GM18873 (cell line): Measurements from ENCODE around the gene COIL.
"Not testable (repeated sequence)": the region's sequence is repeated elsewhere in the genome, so short reads cannot be mapped to it uniquely, and the experiment has no call there.

ENCODE experiments used
- ATAC-seq: cut with Tn5 transposase; IDR thresholded peaks from one replicate; pipeline ENCODE4 v1.9.1; 2021; ENCODE audit warnings: mild to moderate bottlenecking, moderate library complexity, moderate number of reproducible peaks; ENCODE audit not compliant: unreplicated experiment, low FRiP score

COIL gene

GRCh38 chr17:56978441-56979090, 17.7 kb upstream of the COIL start:
- ATAC-seq = no peak

GRCh38 chr17:56977673-56978395, 17.0 kb upstream of the COIL start, which contains the start of gene SCPEP1:
TSS of gene SCPEP1 (plus strand) at chr17:56978131. CDS start at chr17:56978160, 29 bp downstream.
- ATAC-seq = no peak

- no peak for ATAC-seq
These were observed 16.2 kb upstream of the COIL start for GRCh38 chr17:56976941-56977608.

GRCh38 chr17:56975656-56976055, 14.8 kb upstream of the COIL start:
- no peak for ATAC-seq

- ATAC-seq = no peak
These were observed 13.2 kb upstream of the COIL start for GRCh38 chr17:56974055-56974454.

- no peak for ATAC-seq
These were observed 12.7 kb upstream of the COIL start for GRCh38 chr17:56973520-56973919.

- ATAC-seq = no peak
These were observed 11.4 kb upstream of the COIL start for GRCh38 chr17:56972111-56972730.

- ATAC-seq = no peak
These were observed 10.1 kb upstream of the COIL start for GRCh38 chr17:56970974-56971373.

- no peak for ATAC-seq
These were observed 5.5 kb upstream of the COIL start for GRCh38 chr17:56966338-56966737.

GRCh38 chr17:56965681-56966080, 4.8 kb upstream of the COIL start:
- ATAC-seq = not testable (repeated sequence)

- not testable (repeated sequence) for ATAC-seq
These were observed 4.4 kb upstream of the COIL start for GRCh38 chr17:56965241-56965640.

GRCh38 chr17:56956992-56957391, 3.9 kb downstream of the COIL start:
- ATAC-seq = no peak

GRCh38 chr17:56949595-56949994, 11.3 kb downstream of the COIL start:
- no peak for ATAC-seq

GRCh38 chr17:56948491-56948890, 12.4 kb downstream of the COIL start:
- ATAC-seq = no peak

GRCh38 chr17:56947741-56948140, 13.1 kb downstream of the COIL start:
- ATAC-seq = no peak

GRCh38 chr17:56945938-56946505, 14.8 kb downstream of the COIL start:
- no peak for ATAC-seq

- ATAC-seq = no peak
These were observed 17.2 kb downstream of the COIL start for GRCh38 chr17:56943505-56944125.

- ATAC-seq = no peak
These were observed 20.9 kb downstream of the COIL start for GRCh38 chr17:56939869-56940484.

GRCh38 chr17:56938206-56938605, 22.6 kb downstream of the COIL start:
- ATAC-seq = not testable (repeated sequence)

- ATAC-seq = no peak
These were observed 23.2 kb downstream of the COIL start for GRCh38 chr17:56937687-56938086.
